DND-41 (cell line): ENCODE measurements around the gene ACOT4.
"Not testable (repeated sequence)": the region's sequence is repeated elsewhere in the genome, so short reads cannot be mapped to it uniquely, and the experiment has no call there.

Experiments
- ATAC-seq: fragments of 200-7000 bp; cut with Tn5 transposase; 3 replicates; pipeline ENCODE4 v1.9.1; 2021; ENCODE audit warnings: low read depth; ENCODE audit not compliant: insufficient read depth
- DNase-seq: peaks from one replicate; pipeline ENCODE4 v3.0.0-alpha.2; 2020
- H2AFZ ChIP-seq: 2 replicates; pipeline ENCODE4 v1.6.0; 2012; ENCODE audit warnings: low read depth, low read length
- H3K27ac ChIP-seq: 2 replicates; pipeline ENCODE4 v1.5.1; 2012; ENCODE audit warnings: low read length, inconsistent platforms
- H3K27me3 ChIP-seq: fragments of 200-600 bp; sonication (generic); 2 replicates; pipeline ENCODE4 v1.6.0; 2012; ENCODE audit warnings: low read length, mild to moderate bottlenecking, inconsistent platforms; ENCODE audit not compliant: insufficient read depth, poor library complexity
- H3K36me3 ChIP-seq: 2 replicates; pipeline ENCODE4 v1.5.1; 2012; ENCODE audit warnings: low read length, inconsistent platforms; ENCODE audit not compliant: insufficient read depth
- H3K4me1 ChIP-seq: 2 replicates; pipeline ENCODE4 v1.5.1; 2012; ENCODE audit warnings: mild to moderate bottlenecking, low read length; ENCODE audit not compliant: insufficient read depth
- H3K4me2 ChIP-seq: 2 replicates; pipeline ENCODE4 v1.6.0; 2012; ENCODE audit warnings: mild to moderate bottlenecking, moderate library complexity, low read length, inconsistent platforms; ENCODE audit not compliant: insufficient read depth
- H3K4me3 ChIP-seq, 2 experiments: fragments of 200-600 bp in 1 of 2; shearing (Covaris generic) in 1 of 2; 2 replicates each; pipeline ENCODE4 v1.5.1; 2012 to 2016; ENCODE audit warnings: inconsistent platforms in 2 of 2, low read length in 2 of 2, mild to moderate bottlenecking in 2 of 2, low read depth in 1 of 2, moderate library complexity in 1 of 2
- H3K79me2 ChIP-seq: 2 replicates; pipeline ENCODE4 v1.6.0; 2012; ENCODE audit warnings: low read length, inconsistent platforms; ENCODE audit not compliant: insufficient read depth
- H3K9ac ChIP-seq: 2 replicates; pipeline ENCODE4 v1.6.0; 2012; ENCODE audit warnings: low read depth, mild to moderate bottlenecking, inconsistent platforms, low read length, moderate library complexity
- H3K9me3 ChIP-seq: 2 replicates; pipeline ENCODE4 v1.5.1; 2012; ENCODE audit warnings: low read length, moderate library complexity, mild to moderate bottlenecking, inconsistent platforms; ENCODE audit not compliant: insufficient read depth, severe bottlenecking
- H4K20me1 ChIP-seq: 2 replicates; pipeline ENCODE4 v1.6.0; 2012; ENCODE audit warnings: low read length; ENCODE audit not compliant: insufficient read depth
- CTCF ChIP-seq: IDR thresholded peaks from 2 replicates; pipeline ENCODE4 v1.5.1; 2012; ENCODE audit warnings: borderline replicate concordance, low read length, moderate library complexity, mild to moderate bottlenecking; ENCODE audit not compliant: poor library complexity, severe bottlenecking; ENCODE audit errors: extremely low read depth
- EZH2 ChIP-seq: IDR thresholded peaks from 3 replicates; pipeline ENCODE4 v1.6.1; 2012; ENCODE audit warnings: borderline replicate concordance, low read depth, mild to moderate bottlenecking, moderate library complexity, low read length, inconsistent platforms; ENCODE audit not compliant: severe bottlenecking

The ACOT4 gene

GRCh38 chr14:73567358-73567757 is 24.3 kb upstream of the ACOT4 start:
- Histone ChIP-seq H3K27me3 (no peaks in the 10 kb centered on the region), H3K4me2 (peak overlapping the region; percentile 81), H3K79me2 (peaks cover 31% of the 10 kb centered on the region), H3K27ac (no peak overlapping the region), H4K20me1 (no peaks in the 10 kb centered on the region; the same call in 1 of the 2 replicates), H3K36me3 (no peaks in the 10 kb centered on the region), H3K4me3 (no peak overlapping the region), H2AFZ (no peak overlapping the region), H3K9me3 (no peaks in the 10 kb centered on the region), H3K4me1 (peaks cover 28% of the 10 kb centered on the region), H3K9ac (no peak overlapping the region)
- DNase-seq (no peak), ATAC-seq (no peak)
- TF ChIP-seq EZH2 (no peak), CTCF (no peak)

GRCh38 chr14:73567951-73568885 is 23.5 kb upstream of the ACOT4 start:
- ATAC-seq: peak; percentile 5; the same call in 2 of the 3 replicates
- no peak for DNase-seq
- peak overlapping the region; percentile 60 for H3K9ac ChIP-seq
- H3K27ac ChIP-seq: peak overlapping the region; percentile 73
- H3K36me3 ChIP-seq: no peaks in the 10 kb centered on the region
- H3K4me2 ChIP-seq: peak overlapping the region; percentile 81
- H3K79me2 ChIP-seq: peaks cover 31% of the 10 kb centered on the region
- no peaks in the 10 kb centered on the region; the same call in 1 of the 2 replicates for H4K20me1 ChIP-seq
- no peak for TF ChIP-seq CTCF
- TF ChIP-seq EZH2: no peak
- H3K9me3 ChIP-seq: no peaks in the 10 kb centered on the region
- H3K4me3 ChIP-seq: peak overlapping the region; percentile 31 to 56; a peak in 3 of 4 replicates
- no peaks in the 10 kb centered on the region for H3K27me3 ChIP-seq
- peaks cover 28% of the 10 kb centered on the region for H3K4me1 ChIP-seq
- peak overlapping the region; percentile 85 for H2AFZ ChIP-seq

- H3K9ac ChIP-seq: peak overlapping the region; percentile 60
- H3K27me3 ChIP-seq, DNase-seq, H3K36me3 ChIP-seq, H3K9me3 ChIP-seq, H4K20me1 ChIP-seq: not testable (repeated sequence)
- peak overlapping the region; percentile 81 for H3K4me2 ChIP-seq
- peak overlapping the region; percentile 73 for H3K27ac ChIP-seq
- peaks cover 28% of the 10 kb centered on the region for H3K4me1 ChIP-seq
- peak; percentile 27 for ATAC-seq
- H3K4me3 ChIP-seq: peak overlapping the region; percentile 31 to 56; a peak in 3 of 4 replicates
- H2AFZ ChIP-seq: peak overlapping the region; percentile 85
- H3K79me2 ChIP-seq: peaks cover 31% of the 10 kb centered on the region
These were observed 22.8 kb upstream of the ACOT4 start for GRCh38 chr14:73568886-73569184.

- Histone ChIP-seq H3K4me1 (peaks cover 28% of the 10 kb centered on the region), H3K4me2 (peak within 1 kb of the TSS; percentile 81), H2AFZ (peak within 1 kb of the TSS; percentile 85), H3K79me2 (peaks cover 31% of the 10 kb centered on the region), H3K27ac (peak within 1 kb of the TSS; percentile 73), H3K4me3 (peak within 1 kb of the TSS; percentile 31 to 56; a peak in 3 of 4 replicates), H3K9ac (peak within 1 kb of the TSS; percentile 60)
- not testable (repeated sequence) for H3K9me3 ChIP-seq, H3K36me3 ChIP-seq, H4K20me1 ChIP-seq, H3K27me3 ChIP-seq
- ATAC-seq: peak; percentile 79
- DNase-seq: peak; percentile 68
These were observed 22.3 kb upstream of the ACOT4 start, which contains the start of gene ACOT2 for GRCh38 chr14:73569185-73569958. Gene ACOT2 (plus strand): TSS chr14:73569213. CDS start chr14:73569241, 28 bp downstream.
